GM18907 (cell line): ENCODE data around the gene UBE2N.
"Not testable (repeated sequence)": the region's sequence is repeated elsewhere in the genome, so short reads cannot be mapped to it uniquely, and the experiment has no call there.

Source experiments
- ATAC-seq: cut with Tn5 transposase; IDR thresholded peaks from one replicate; pipeline ENCODE4 v1.9.1; 2021; ENCODE audit warnings: mild to moderate bottlenecking, moderate library complexity; ENCODE audit not compliant: unreplicated experiment

UBE2N gene

DNA sequence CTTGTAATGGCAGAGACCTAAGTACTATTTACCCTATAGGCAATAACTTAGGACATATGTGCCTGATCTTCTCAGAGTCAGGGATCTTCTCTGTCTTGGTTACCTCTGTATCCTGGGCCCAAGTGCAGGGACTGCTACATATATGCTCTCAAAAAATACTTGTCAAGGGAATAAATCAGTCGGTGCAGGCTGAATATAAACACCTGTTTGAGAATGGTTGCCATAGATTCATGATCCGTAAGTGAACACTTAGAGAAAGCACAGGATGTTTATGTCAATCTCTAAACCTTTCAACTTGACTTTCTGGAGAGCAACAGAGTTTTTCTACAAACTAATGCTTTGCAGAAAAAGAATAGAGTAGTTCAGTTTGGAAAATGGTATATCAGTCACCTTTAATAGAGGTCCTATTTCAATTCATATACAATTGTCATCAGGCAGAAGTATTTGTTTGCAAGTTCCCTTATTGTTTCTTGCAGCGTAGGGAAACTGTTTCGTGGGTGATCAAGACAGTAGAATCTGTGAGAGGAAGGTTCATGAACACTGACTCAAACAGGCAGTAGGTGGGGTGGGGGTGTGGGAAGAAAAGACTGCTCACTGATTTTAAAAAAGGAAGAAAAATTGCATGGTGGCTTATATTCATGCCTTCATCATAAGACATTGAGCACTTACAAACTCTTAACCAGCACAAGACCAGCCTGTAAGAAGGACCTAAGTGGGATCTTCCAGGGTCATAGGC lies 6.0 kb upstream of the UBE2N start:
- no peak for ATAC-seq

- ATAC-seq, result no peak
Measured at GRCh38 chr12:93443576-93443975, 1.8 kb upstream of the UBE2N start.

- ATAC-seq, result no peak
Measured at GRCh38 chr12:93442411-93443340, 929 bp upstream of the UBE2N start.

- peak; percentile 6 for ATAC-seq
Measured at GRCh38 chr12:93441081-93441616, 598 bp downstream of the UBE2N start.

GRCh38 chr12:93440043-93440835 lies 1.5 kb downstream of the UBE2N start:
- ATAC-seq, result no peak

GRCh38 chr12:93438266-93439050 lies 3.3 kb downstream of the UBE2N start:
- ATAC-seq, result no peak

- no peak for ATAC-seq
Measured at GRCh38 chr12:93434256-93434865, 7.4 kb downstream of the UBE2N start.

- not testable (repeated sequence) for ATAC-seq
Measured at GRCh38 chr12:93432031-93432430, 9.7 kb downstream of the UBE2N start.

- no peak for ATAC-seq
Measured at GRCh38 chr12:93430280-93430679, 11.5 kb downstream of the UBE2N start.

DNA sequence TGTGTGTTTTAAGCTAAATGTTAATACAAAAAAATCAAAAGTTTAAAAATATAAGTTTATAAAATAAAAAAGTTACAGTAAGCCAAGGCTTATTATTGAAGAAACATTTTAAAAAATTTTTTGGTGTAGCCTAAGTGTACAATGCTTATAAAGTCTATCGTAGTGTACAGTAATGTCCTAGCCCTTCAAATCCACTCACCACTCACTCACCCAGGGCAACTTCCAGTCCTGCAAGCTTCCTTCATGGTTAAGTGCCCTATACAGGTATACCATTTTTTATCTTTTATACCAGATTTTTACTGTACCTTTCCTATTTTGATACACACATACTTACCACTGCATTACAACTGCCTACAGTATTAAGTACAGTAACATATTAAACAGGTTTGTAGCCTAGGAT lies 11.9 kb downstream of the UBE2N start:
- no peak for ATAC-seq

- ATAC-seq, result no peak
Measured at GRCh38 chr12:93429448-93429847, 12.3 kb downstream of the UBE2N start.

DNA sequence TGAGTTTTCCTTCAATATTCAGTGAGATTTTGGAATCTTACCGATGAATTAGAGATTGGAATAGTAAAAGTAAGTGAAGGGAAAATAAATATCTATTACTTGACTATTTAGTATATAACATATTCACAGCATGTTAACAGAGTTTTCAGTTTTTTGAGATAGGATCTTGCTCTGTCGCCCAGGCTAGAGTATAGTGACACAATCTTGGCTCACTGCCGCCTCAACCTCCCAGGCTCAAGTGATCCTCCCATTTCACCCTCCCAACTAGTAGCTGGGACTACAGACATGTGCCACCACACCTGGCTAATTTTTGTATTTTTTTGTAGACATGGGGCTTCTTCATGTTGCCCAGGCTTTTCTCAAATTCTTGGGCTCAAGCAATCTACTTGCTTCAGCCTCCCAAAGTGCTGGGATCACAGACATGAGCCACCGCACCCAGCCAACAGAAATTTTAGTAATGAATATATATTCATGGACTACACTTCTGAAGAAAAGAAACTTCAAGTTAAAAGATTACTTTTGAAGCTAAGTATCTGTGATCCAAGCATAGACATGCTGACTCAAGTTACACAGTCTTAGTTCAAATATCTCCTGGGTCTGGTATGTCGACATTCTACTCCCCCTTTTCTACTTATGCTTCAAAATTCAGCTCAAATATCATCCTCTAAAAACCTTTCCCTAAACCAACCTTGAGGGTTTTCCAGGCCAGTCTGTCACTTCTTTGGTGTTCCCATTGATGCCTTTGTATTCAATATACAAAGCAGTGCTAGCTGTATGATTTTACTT lies 13.8 kb downstream of the UBE2N start:
- no peak for ATAC-seq

- no peak for ATAC-seq
Measured at GRCh38 chr12:93426412-93426805, 15.3 kb downstream of the UBE2N start.

GRCh38 chr12:93425736-93426411 lies 15.9 kb downstream of the UBE2N start:
- no peak for ATAC-seq

DNA sequence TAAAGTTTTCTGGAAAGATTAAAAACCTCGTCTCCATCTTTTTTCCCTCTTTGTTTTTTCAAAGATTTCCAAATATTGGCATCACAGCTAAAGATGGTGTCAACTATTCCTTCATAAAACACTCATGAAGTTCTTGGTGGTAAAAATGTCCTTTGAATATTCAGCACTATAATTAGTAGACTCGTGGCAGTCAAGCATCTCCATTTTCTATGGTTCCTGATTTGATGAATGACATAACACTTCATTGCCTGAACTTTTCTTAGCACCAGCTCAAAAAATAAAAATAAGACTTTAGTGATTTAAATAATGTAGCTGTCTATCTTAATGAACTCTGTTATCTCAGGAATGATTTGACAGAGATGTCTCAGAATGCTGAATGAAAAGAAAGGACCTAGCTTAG lies 19.7 kb downstream of the UBE2N start:
- ATAC-seq, result no peak

- no peak for ATAC-seq
Measured at GRCh38 chr12:93419388-93420034, 22.2 kb downstream of the UBE2N start.

- ATAC-seq, result no peak
Measured at GRCh38 chr12:93417967-93418480, 23.7 kb downstream of the UBE2N start.
